Natural killer cell treated with Interleukin-12 subunit alpha and Interleukin-12 subunit beta and Interleukin-15 and Interleukin-18, amount 100 ng/mL, for 72 hours (primary cell): ENCODE measurements around the gene ADORA2A. TPM values are rescaled to one million over a fixed set of nuclear protein-coding genes. Genes with fewer than 3 reads are reported as not detected.
A peak's percentile ranks its signal among the peaks of the same experiment; 100 is the strongest.
"Not testable (repeated sequence)": the region's sequence is repeated elsewhere in the genome, so short reads cannot be mapped to it uniquely, and the experiment has no call there.

Experiments used
- ATAC-seq, 2 donors: fragments of 150-1000 bp; cut with Tn5 transposase in 1 of 2; sonication (Bioruptor Pico), chemical (Tn5 transposase) in 1 of 2; 2 replicates each; pipeline ENCODE4 v1.10.0; 2021
- DNase-seq: peaks from one replicate; pipeline ENCODE4 v3.0.0; 2022; ENCODE audit warnings: low spot score
- H3K27ac Mint-ChIP-seq, 2 donors: 1 replicate in 1 of 2; 2 replicates in 1 of 2; pipeline ENCODE4 v1.8.0; 2022; ENCODE audit warnings: mixed read lengths in 2 of 2, mild to moderate bottlenecking in 1 of 2, moderate library complexity in 1 of 2
- H3K27me3 Mint-ChIP-seq, 2 donors: 1 replicate in 1 of 2; 2 replicates in 1 of 2; pipeline ENCODE4 v1.8.0; 2022; ENCODE audit warnings: mixed read lengths in 2 of 2
- H3K36me3 Mint-ChIP-seq: one replicate; pipeline ENCODE4 v1.8.0; 2022; ENCODE audit warnings: mixed read lengths
- H3K4me1 Mint-ChIP-seq, 2 donors: 1 replicate in 1 of 2; 2 replicates in 1 of 2; pipeline ENCODE4 v1.8.0; 2022; ENCODE audit warnings: low read depth in 2 of 2, mixed read lengths in 2 of 2, mild to moderate bottlenecking in 1 of 2
- H3K4me3 Mint-ChIP-seq: one replicate; pipeline ENCODE4 v1.8.0; 2022; ENCODE audit warnings: mixed read lengths
- H3K9me3 Mint-ChIP-seq: 2 replicates; pipeline ENCODE4 v1.8.0; 2022; ENCODE audit warnings: mixed read lengths
- total RNA-seq, 2 donors: library from RNA; stranded (reverse); gene quantifications; one replicate each; pipeline ENCODE4 v1.2.3, GENCODE V29; 2022

Gene ADORA2A
- total RNA-seq, 2 donors from 2014 or later = 29.0 to 81.6 TPM

GRCh38 chr22:24467340-24467739 is 39.9 kb downstream of the ADORA2A start:
- ATAC-seq (no peak), DNase-seq (no peak)
- H3K27ac Mint-ChIP-seq = no peak overlapping the region
- no peak overlapping the region for H3K4me3 Mint-ChIP-seq
- H3K36me3 Mint-ChIP-seq = no peaks in the 10 kb centered on the region
- no peaks in the 10 kb centered on the region for H3K27me3 Mint-ChIP-seq
- H3K9me3 Mint-ChIP-seq = no peaks in the 10 kb centered on the region
- H3K4me1 Mint-ChIP-seq = peaks cover 6 to 7% of the 10 kb centered on the region in 2 donors

DNA sequence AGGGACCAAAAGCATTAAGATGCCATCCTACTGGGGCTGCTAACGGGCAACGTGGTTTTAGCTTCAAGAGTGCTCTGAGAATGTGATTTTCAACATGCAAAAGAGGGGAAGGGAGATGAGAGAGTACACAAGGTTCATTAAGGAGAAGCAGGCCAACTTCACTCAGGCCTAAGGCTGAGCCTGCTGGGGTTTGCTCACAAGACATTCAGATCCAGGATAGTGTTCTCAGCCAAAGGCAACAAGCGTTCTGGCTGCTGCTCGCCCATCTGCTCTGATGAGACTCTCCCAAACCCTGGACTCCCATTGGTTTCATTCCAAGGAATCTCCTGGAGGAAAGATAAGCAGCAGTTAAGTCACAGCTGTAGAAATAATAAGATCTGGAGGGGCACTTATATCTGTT is 44.2 kb downstream of the ADORA2A start:
- H3K27ac Mint-ChIP-seq = no peak overlapping the region

DNA sequence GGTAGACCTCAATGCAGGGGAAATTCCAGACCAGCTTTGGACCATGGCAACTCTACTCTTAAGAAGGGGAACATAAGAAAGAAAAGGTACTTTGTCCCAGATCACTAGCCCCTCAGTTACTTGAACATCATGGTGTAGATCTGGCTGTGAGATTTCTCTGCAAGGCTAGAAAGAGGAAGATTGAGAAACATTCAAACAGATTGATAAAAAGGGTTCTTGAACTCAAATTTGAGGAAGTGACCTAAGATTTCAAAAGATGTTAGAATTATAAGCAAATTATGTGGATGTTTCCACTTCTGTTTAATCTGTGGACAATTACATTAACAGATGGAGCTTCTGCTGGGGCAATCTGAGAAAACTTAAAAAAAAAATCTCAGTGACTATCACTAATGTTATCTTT is 45.9 kb downstream of the ADORA2A start:
- DNase-seq (no peak), ATAC-seq (no peak)
- Mint-ChIP-seq H3K36me3 (no peaks in the 10 kb centered on the region), H3K9me3 (no peaks in the 10 kb centered on the region), H3K4me1 (no peaks in the 10 kb centered on the region), H3K27ac (no peak overlapping the region), H3K4me3 (no peak overlapping the region), H3K27me3 (no peaks in the 10 kb centered on the region)

More for the DNA sequence above, 44.2 kb downstream of the ADORA2A start:
- H3K4me1 Mint-ChIP-seq = no peaks in the 10 kb centered on the region
- H3K27me3 Mint-ChIP-seq = no peaks in the 10 kb centered on the region
- H3K4me3 Mint-ChIP-seq = no peak overlapping the region
- DNase-seq (no peak), ATAC-seq (no peak)
- H3K9me3 Mint-ChIP-seq = no peaks in the 10 kb centered on the region
- H3K36me3 Mint-ChIP-seq = no peaks in the 10 kb centered on the region

DNA sequence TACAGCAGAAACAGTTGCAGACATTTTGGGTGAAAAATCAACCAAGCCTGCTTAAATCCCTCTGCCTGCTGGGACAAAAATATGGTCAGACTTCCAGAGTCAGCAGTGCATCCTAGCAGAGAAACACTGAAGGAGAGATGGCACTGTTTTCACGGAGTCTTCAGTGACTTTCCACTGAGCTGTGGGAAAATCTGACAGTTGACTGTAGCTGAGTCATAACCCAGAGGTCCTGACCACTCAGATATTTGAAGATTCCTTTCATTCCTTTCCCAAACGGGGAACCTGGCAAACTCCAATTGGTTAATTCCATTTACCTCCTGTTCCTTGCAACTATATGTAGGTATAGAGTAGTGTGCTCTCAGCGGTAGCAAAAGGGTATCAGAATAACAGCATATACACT is 46.8 kb downstream of the ADORA2A start:
- no peak overlapping the region for H3K4me3 Mint-ChIP-seq
- no peaks in the 10 kb centered on the region for H3K9me3 Mint-ChIP-seq
- DNase-seq (no peak), ATAC-seq (no peak)
- H3K27me3 Mint-ChIP-seq = no peaks in the 10 kb centered on the region
- no peak overlapping the region for H3K27ac Mint-ChIP-seq
- H3K36me3 Mint-ChIP-seq = no peaks in the 10 kb centered on the region
- H3K4me1 Mint-ChIP-seq = no peaks in the 10 kb centered on the region

- Mint-ChIP-seq H3K4me3 (no peak overlapping the region), H3K27me3 (no peaks in the 10 kb centered on the region), H3K36me3 (no peaks in the 10 kb centered on the region), H3K9me3 (no peaks in the 10 kb centered on the region), H3K27ac (no peak overlapping the region), H3K4me1 (no peaks in the 10 kb centered on the region)
- ATAC-seq (no peak), DNase-seq (no peak)
These were observed 47.4 kb downstream of the ADORA2A start for GRCh38 chr22:24474649-24475255.

GRCh38 chr22:24481641-24482040 is 54.2 kb downstream of the ADORA2A start:
- Mint-ChIP-seq H3K4me1 (peaks cover 21 to 24% of the 10 kb centered on the region in 2 donors), H3K27ac (no peak overlapping the region), H3K36me3 (no peaks in the 10 kb centered on the region), H3K27me3 (no peaks in the 10 kb centered on the region), H3K9me3 (no peaks in the 10 kb centered on the region), H3K4me3 (no peak overlapping the region)
- DNase-seq (no peak), ATAC-seq (no peak)

GRCh38 chr22:24482575-24482974 is 55.2 kb downstream of the ADORA2A start:
- H3K4me3 Mint-ChIP-seq = peak overlapping the region; percentile 7
- H3K36me3 Mint-ChIP-seq = no peaks in the 10 kb centered on the region
- ATAC-seq = peak in 1 of 2 donors; percentile 68

GRCh38 chr22:24482998-24483397 is 55.6 kb downstream of the ADORA2A start:
- no peaks in the 10 kb centered on the region for H3K9me3 Mint-ChIP-seq
- peak overlapping the region; percentile 7 for H3K4me3 Mint-ChIP-seq
- no peaks in the 10 kb centered on the region for H3K27me3 Mint-ChIP-seq
- peak overlapping the region in 1 of 2 donors; percentile 9 for H3K27ac Mint-ChIP-seq
- peaks cover 27 to 32% of the 10 kb centered on the region in 2 donors for H3K4me1 Mint-ChIP-seq
- ATAC-seq (no peak), DNase-seq (no peak)
- no peaks in the 10 kb centered on the region for H3K36me3 Mint-ChIP-seq

More at GRCh38 chr22:24482575-24482974, 55.2 kb downstream of the ADORA2A start:
- no peak for DNase-seq
- H3K4me1 Mint-ChIP-seq = peaks cover 27 to 32% of the 10 kb centered on the region in 2 donors
- peak overlapping the region in 1 of 2 donors; percentile 9 for H3K27ac Mint-ChIP-seq
- H3K27me3 Mint-ChIP-seq = no peaks in the 10 kb centered on the region
- no peaks in the 10 kb centered on the region for H3K9me3 Mint-ChIP-seq

- H3K27ac Mint-ChIP-seq = peak overlapping the region in 1 of 2 donors; percentile 39
These were observed 56.7 kb downstream of the ADORA2A start for GRCh38 chr22:24483976-24484545.

DNA sequence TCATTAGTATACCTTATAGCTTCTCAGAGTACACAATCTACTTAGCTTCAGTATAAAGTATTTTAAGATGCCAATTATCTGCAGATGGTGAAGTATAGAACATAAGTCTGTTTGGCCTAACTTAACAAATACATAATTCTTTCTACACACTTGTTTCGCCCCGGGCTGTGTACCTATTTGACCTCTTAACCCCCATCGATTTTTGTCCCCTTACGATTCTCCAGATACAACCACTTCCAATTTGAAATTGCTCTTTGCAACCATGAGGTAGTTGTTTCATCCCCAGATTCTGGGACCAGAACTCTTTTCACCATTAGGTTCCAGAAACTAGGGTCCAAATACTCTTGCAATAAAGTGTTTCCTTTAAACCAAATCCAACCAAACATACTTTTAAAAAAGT is 57.8 kb downstream of the ADORA2A start:
- DNase-seq = no peak
- Mint-ChIP-seq H3K9me3 (no peaks in the 10 kb centered on the region), H3K4me3 (no peak overlapping the region), H3K27ac (peak overlapping the region in 1 of 2 donors; percentile 75), H3K36me3 (no peaks in the 10 kb centered on the region), H3K4me1 (peaks cover 27 to 32% of the 10 kb centered on the region in 2 donors), H3K27me3 (peaks cover 5 to 7% of the 10 kb centered on the region in 2 donors)
- ATAC-seq = no peak

More at GRCh38 chr22:24483976-24484545, 56.7 kb downstream of the ADORA2A start:
- H3K36me3 Mint-ChIP-seq = no peaks in the 10 kb centered on the region
- DNase-seq (no peak), ATAC-seq (no peak)
- peaks cover 0 to under 1% of the 10 kb centered on the region in 2 donors for H3K27me3 Mint-ChIP-seq
- no peaks in the 10 kb centered on the region for H3K9me3 Mint-ChIP-seq
- peaks cover 27 to 32% of the 10 kb centered on the region in 2 donors for H3K4me1 Mint-ChIP-seq
- no peak overlapping the region for H3K4me3 Mint-ChIP-seq

DNA sequence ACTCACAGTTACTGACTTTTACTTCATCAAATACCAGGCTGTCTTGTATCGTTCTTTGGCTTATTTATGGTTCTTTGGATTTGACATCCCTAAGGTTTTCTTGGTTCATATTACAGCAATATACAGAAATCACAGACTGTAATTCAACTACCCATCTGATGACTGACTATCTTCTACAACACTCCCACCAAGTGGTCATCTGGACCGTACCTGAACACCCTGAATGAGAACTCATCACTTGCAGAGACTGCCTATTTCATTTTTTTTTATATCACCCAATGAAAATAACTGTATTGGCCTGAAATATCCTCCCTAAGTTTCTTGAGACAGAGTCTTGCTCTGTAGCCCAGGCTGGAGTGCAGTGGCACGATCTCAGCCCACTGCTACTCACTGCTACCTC is 58.2 kb downstream of the ADORA2A start:
- Mint-ChIP-seq H3K4me1 (peaks cover 27 to 32% of the 10 kb centered on the region in 2 donors), H3K27ac (peak overlapping the region in 1 of 2 donors; percentile 75), H3K4me3 (no peak overlapping the region), H3K27me3 (peaks cover 5 to 7% of the 10 kb centered on the region in 2 donors), H3K36me3 (no peaks in the 10 kb centered on the region), H3K9me3 (no peaks in the 10 kb centered on the region)
- no peak for ATAC-seq
- DNase-seq = no peak

- peak; percentile 92 to 99 for ATAC-seq
- peak overlapping the region; percentile 67 for H3K4me3 Mint-ChIP-seq
These were observed 59.1 kb downstream of the ADORA2A start for GRCh38 chr22:24486501-24486921.

GRCh38 chr22:24489011-24489410 is 61.6 kb downstream of the ADORA2A start:
- no peak overlapping the region for H3K27ac Mint-ChIP-seq
- H3K4me1 Mint-ChIP-seq = peaks cover 18 to 21% of the 10 kb centered on the region in 2 donors
- H3K4me3 Mint-ChIP-seq = no peak overlapping the region
- H3K9me3 Mint-ChIP-seq = no peaks in the 10 kb centered on the region
- no peak for ATAC-seq
- peaks cover 14 to 18% of the 10 kb centered on the region in 2 donors for H3K27me3 Mint-ChIP-seq
- H3K36me3 Mint-ChIP-seq = no peaks in the 10 kb centered on the region
- no peak for DNase-seq

More at GRCh38 chr22:24486501-24486921, 59.1 kb downstream of the ADORA2A start:
- H3K4me1 Mint-ChIP-seq = peaks cover 27 to 32% of the 10 kb centered on the region in 2 donors
- no peaks in the 10 kb centered on the region for H3K9me3 Mint-ChIP-seq
- H3K27ac Mint-ChIP-seq = peak overlapping the region; percentile 67 to 75
- no peak for DNase-seq
- peaks cover 5 to 9% of the 10 kb centered on the region in 2 donors for H3K27me3 Mint-ChIP-seq
- H3K36me3 Mint-ChIP-seq = no peaks in the 10 kb centered on the region

DNA sequence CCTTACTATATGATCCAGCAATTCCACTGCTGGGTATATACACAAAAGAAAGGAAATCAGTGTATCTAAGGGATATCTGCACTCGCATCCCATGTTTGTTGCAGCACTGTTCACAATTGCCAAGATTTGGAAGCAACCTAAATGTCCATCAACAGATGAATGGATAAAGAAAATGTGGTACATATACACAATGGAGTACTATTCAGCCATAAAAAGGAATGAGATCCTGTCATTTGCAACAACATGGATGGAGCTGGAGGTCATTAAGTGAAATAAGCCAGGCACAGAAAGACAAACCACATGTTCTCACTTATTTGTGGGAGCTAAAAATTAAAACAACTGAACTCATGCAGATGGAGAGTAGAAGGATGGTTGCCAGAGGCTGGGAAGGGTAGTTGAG is 62.0 kb downstream of the ADORA2A start:
- not testable (repeated sequence) for H3K27ac Mint-ChIP-seq, DNase-seq, ATAC-seq, H3K4me3 Mint-ChIP-seq, H3K36me3 Mint-ChIP-seq, H3K9me3 Mint-ChIP-seq
- Mint-ChIP-seq H3K27me3 (peaks cover 14 to 18% of the 10 kb centered on the region in 2 donors), H3K4me1 (peaks cover 18 to 21% of the 10 kb centered on the region in 2 donors)
